GM18868 (cell line): ENCODE results near the gene FAN1.

Experiments used
- ATAC-seq: cut with Tn5 transposase; IDR thresholded peaks from one replicate; pipeline ENCODE4 v1.9.1; 2021; ENCODE audit warnings: mild to moderate bottlenecking, moderate library complexity; ENCODE audit not compliant: unreplicated experiment

Gene FAN1

DNA sequence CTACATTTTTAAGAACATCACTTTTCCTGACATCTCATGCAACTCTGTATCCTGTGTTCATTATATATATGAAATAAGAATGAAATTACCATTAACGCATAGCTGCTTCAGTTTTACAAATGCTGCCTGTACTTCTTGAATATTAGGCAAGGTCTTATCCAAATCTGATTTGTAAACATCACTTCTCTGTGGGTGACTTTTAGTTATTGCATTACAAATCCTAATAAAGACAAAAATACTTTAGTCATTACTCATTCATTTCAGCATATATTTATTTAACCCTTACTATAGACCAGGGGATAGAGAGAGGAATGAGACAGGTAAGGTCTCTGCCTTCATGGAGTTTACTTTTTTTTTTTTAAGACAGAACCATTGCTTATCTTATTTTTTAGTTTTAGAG lies 51.0 kb downstream of the FAN1 start:
- ATAC-seq: no peak

DNA sequence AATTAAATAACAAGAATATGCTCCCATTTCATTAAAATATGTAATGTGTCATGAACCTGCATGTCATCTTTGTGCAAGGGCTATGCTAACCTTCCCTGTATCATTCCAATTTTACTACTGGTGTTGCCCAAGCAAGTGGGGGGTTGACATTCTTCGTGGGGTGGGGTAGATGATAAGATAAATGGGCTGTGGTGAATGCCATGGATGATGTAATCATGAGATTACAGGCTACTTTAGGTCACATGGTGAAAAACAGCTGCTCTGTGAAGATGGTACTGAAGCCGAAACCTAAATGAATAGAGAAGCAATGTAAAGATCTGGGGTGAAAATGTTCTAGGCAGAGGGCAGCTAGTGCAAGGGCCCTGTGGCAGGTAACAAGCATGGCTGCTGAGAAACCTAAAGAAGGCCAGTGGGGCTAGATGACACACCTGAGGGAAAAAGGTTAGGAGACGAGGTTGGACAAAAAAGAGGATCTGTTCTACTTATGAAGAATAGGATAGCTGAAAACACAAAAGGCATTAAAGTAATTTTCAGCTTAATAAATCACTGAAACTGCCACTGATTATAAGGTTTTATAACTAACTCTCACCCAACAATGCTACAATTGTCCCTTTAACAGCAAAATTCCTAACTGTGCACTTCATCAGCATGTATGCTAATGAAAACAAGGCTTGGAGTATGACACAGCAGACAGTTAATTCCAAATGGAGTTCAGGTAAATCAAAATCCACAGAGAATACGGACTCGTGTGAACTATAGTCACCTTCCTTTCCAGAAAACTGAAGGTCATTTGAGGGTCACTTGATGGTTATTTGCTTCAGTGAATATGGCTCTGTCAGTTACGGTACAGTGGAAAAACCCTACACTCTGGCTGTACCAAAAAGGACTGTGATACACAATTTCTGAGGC lies 52.8 kb downstream of the FAN1 start:
- no peak for ATAC-seq

DNA sequence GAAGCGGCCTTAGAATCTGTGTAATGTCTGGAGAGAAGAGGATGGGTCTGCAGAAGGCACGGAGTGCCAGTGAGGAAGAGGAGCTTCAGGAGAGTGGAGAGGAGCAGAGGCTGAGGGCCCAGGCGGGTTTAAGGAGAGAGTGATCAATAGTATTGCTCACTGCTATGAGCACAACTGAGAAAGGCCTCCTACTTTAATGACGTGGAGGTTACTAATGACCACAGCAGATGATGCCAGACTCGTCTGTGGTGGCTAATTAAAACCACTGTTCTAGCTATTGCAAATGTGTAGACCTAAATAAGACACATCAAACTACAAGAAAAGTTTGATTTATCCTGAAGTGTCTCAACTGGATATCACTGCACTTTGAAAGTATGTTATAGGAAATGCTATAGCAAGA lies 54.5 kb downstream of the FAN1 start:
- ATAC-seq: no peak

DNA sequence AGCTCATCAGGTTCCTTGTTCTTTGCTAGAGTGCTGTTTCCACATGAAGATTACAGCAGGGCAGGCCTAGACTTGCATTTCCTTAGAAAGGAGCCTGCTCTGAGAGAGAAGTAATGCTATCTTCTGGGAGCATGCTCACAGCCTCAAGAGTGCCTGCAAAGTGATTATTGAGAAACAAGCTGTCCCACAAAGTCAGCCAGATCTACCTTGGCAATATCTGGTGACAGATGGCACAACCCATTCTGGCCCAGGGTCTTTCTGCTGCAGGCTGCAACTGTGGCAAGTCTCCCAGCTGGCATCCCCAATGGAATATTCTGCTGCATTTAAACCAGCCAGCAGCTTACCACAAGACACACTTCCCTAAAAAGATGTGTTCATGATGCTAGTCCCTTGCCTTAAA lies 58.4 kb downstream of the FAN1 start:
- ATAC-seq: no peak

DNA sequence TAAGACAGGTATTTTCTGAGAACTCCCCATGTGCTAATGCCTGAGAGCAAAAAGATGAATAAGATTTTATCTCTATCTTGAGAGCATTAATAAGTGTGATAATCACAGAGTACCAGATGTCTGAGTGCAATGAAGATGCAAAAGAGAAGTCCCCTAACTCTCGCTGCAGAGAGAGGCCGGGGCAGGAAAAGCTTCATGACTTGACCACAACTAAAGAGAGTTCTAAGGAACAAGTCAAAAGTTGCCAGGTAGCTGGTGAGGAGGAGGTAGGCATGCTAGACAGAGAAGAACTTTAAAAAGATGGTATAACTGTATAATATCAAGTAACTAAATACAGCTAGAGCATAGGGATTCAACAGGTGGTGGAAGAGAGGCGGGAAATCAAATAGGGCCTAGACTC lies 58.9 kb downstream of the FAN1 start:
- ATAC-seq: no peak

DNA sequence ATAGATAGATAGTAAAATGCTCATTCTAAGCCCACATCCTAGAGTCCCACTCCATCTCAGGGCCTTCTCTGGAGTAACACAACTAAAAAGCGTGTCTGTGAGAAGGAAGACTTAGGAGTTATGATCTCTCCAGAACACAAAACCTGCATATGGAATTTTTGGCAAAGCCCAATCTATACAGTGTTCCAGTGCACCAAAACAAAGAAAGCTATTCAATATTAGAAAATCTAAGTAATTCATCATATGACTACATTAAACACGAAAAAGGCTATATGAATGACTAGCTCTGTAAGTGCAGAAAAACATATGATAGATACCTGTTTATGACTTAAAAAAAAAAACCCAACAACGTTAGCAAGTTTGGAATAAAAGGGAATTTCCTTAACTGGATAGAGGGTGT lies 60.0 kb downstream of the FAN1 start:
- ATAC-seq: no peak

DNA sequence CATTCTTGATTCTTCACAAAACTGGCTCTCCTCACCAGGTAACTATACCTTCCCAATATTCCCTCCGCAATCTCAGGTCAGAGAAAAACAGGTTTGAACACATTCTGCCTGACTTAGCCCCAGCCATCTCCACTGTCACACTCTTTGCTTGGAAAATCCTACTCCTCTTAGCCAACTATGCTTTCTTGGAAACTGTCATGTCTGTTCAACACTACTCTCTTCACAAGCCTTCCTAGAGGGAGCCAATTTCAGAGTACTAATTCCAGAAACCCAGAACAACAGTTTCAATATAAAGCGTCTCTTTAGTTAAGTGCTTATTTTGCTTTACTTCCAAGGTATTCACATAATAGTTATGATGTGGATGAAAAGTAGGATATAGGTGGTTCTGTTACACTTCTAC lies 66.0 kb downstream of the FAN1 start:
- ATAC-seq: no peak

DNA sequence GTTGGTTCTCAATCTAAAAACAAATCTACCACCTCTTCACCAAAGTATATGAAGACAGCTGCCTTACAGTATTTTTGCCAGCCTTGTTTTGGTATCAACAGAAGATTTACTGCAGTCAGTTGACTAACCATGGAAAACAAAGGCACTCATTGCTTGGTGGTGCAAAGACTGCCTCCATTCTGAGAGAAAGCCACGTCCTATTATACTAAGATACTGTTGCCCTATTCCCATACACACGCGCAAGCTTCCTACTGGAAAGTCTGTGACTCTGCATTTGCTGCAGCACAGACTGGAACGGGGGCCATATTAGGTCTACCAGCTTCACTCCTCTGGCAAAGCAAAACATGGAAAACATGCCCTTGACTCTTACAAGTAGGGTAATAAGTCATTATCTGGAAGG lies 69.7 kb downstream of the FAN1 start:
- ATAC-seq: no peak

DNA sequence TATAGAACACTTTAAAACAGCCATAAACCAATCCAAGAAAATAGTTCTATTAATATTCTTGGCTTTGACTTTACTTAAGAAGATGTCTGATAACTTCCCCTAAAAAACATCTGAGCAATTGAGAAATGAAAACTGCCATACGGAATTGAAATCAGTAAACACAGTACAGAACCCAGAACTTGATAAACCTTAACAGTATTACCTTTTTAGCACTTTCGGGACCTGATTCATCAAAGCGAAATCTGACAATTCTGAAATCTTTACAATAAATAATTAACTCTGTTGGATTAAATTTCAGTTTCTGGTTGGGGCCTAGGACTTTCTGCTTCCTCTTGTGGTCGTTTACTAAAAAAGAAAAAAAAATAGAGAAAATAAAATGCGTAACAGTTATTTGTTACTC lies 70.4 kb downstream of the FAN1 start:
- ATAC-seq: no peak

DNA sequence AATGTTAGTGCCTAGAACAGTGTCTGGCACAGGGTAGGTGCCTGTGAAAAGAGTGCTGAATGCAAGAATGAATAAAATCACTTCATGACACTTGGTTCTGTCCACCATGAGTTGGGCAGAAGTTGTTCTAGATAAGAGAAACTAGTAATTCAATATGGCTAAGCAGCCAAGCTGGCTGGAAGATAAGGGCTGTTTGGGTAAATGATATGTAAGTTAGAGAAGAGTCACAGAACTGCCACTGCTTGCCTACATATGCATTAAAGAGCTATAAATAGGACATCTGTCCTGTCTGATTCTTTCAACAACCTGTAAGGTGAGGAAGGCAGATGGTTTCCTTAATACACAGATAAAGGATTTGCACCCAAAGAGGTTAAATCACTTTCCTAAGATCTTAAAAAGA lies 74.6 kb downstream of the FAN1 start:
- ATAC-seq: no peak

DNA sequence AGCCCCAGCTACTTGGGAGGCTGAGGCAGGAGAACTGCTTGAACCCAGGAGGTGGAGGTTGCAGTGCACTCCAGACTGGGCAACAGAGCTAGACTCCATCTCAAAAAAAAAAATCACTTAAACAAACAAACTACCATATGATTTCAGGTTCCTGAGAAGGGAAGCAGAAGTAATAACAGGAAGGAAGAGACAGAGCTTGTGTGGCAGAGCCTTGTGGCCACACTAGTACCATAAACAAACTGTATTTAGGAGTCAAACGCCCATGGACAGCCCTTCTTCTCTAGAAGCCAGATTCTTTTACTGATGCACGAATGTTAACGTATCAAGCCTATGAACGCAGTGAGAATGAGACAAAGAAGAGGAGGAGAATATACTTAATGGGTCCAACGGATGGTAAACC lies 75.7 kb downstream of the FAN1 start:
- no peak for ATAC-seq

DNA sequence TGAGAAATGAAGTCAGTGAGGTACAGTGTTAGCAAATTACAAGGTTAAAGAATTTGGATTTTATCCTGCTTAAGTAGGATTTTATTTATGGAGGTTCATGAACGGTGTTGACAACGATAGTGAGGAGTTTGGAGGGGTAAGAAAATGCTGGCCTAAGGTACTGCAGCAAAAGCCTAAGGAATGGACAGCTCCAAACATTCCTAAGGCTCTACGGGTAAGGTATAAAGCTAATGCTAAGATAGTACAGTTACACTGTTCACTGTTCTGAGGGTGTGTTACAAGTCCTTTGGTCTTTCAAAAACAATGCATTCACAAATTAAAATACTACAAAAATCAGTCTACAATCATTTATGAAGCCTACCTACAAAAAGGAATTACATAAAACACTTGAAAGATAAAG lies 80.4 kb downstream of the FAN1 start:
- ATAC-seq: no peak

DNA sequence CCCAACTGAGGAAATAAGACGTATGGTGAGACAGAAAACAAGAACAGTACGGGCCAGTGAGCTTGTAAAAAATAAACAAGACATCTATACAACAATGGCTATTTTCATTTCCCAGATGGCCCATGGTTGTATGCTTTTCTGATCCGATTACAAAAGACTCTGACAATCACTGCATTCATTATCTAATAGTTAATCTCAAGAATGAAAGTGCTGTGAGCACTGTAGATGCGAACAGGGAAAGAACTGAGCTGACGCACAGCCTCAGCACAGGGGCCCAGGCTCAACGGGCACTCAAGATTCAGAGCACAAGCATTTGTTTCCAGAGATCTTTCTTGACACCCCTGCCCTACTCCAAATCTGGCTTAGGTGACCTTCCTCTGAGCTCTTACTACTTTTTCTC lies 80.8 kb downstream of the FAN1 start:
- ATAC-seq: peak; percentile 55

DNA sequence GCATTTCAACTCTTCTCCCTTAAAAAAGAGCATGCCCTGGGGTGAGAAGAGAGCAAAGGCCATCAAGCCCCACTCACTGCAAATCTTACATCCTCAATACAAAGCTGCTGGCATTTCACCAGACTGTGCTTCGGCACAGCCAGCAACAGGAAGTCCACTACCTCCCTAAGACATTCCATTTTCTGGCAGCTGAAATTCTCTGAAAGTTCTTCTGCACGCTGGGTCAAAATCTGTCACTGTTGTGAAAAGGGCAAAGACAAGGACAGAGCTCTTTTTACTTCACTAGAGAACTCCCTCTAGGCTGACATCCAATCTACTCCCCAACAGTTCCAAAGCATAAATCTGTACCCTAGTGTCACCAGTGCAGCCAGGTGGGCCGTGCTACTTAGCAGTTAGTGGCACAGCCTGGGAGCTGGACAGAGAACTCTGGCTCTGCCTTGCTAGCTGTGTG lies 81.4 kb downstream of the FAN1 start:
- peak; percentile 38 for ATAC-seq

DNA sequence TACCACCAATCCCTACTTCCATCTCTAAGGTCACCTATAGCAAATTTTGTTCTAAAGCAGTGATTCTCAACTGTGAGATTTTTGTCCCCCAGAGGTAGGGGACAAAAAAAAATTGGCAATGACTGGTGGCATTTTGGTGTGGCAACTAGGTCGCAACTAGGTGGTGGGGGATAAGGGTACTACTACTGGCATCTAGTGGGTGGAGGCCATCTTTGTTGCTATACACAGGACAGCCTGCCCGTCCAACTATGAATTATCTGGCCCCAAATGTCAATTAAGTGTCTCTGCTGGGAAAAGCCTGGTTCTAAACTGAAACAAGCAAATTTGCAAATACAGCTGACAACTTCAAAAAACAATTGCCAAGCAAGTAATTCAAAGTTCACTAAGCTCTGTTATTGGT lies 86.3 kb downstream of the FAN1 start:
- ATAC-seq: no peak

DNA sequence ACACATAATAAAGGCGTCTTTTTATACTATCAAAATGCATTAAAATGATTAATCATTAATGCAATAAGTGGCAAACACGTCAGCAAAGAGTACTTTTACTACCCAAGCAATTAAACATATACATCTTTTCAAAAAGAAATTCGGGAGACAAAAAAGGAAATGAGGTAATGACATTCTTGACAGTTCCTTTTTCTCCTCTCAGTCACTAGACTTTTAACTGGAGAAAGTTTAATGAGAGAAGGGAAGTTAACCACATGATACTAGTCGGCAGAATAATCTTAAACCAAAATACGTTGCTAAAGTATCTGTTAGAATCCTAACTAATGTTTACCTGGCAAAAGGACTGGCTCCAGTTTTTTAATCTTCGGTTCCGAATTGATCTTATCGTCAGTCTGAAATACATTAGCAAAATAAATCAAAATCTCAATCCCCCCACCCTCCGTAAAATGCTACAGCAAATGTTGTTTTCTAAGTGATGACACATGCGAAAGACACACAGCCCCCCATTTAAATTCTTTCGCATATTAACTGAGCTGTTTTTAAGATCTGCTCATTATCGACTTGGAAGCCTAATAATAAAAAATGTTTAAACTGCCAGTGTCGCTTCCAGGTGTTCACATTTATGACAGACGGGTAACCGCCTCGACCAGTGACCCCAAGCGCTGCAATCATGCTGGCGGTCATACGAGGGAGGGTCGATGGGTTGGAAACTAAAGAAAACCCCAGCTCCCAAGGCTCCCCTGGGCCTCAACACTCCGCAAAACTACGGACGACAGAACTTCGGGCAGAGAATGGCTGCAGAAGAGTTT lies 86.9 kb downstream of the FAN1 start:
- ATAC-seq: no peak

DNA sequence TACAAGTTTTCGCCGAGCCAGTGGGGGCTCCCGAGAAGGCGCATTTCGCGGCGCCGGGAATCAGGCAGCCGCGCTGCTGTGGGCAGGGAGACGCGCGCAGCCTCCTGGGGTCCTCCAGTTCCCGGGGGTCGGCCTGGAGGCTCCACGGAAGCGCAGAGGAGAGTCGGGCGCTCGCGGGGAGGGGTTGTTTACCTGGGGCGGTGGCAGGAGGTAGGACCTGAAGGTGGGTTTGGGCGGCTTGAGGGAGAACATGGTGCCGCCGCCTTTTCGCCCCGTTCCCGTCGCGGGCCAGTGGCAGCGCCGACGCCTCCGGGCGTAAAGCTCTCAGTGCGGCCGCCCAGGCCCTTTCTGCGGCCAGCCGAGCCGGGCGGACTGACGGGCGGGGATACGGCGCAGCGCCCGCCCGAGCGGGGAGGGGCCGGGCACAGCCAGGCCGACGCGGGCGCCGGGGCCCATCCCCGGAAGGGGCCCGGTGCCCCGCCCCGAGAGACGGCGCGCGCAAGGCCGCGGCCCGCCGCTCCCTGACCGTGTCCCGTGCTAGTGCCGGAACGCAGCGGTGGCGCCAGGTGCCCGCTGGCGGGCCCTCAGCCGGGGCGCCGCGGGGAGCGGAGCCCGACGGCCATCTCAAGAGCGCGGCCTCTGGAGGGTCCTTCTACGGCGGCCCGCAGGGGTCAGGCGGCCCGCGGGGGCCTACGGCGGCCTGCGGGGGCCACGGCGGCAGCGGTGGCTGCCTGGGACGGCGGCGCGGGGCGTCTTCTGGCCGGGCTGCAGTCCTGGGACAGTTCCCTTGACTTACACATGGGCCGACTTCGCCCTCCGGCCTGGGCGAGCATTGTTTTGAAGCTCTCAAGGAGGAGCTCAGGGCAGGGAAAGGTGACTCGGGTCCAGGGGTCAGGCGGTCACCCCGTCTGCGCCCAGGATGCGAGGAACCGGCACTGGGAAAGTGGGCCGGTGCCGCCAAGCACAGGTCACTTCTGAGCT lies 87.8 kb downstream of the FAN1 start, which contains the start of gene MTMR10:
Gene MTMR10, minus strand, starts transcription at position 374 of the 981 bp plus-strand sequence. Its CDS starts 122 bp downstream, at position 252.
- ATAC-seq: peak; percentile 91

DNA sequence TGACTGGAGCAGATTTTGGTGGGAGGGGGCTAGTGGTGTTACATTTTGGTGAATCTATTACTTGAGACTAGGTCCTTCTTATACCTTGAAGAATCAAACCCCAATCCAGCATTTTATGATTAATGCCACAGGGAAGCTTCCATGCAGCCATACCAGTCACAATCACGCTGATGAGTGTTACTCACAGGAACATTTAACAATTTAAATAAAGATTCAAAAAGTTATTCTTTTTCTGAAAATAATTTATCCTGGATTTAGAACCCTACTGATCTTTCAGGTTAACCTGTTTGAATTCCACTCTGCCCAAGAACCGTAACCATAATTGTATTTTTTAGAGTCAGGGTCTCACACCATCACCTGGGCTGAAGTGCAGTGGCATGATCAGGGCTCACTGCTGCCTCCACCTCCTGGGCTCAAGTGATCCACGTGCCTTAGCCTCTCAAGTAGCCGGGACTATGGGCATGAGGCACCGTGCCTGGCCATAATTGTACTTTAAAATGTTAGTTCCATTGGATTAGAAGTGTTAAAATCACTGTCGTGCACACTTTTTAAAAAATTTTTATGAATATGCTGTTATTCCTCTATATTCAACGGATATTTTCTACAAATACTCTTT lies 88.6 kb downstream of the FAN1 start:
- no peak for ATAC-seq
